Measurements from ENCODE around the gene FNTB.

FNTB gene

Small RNA genes lying within 50 kb of the gene (small RNA-seq; reads per million reads assigned to genes)
- 0 to 0.09 reads per million in 2 experiments for gene MIR4706
